ENCODE data around the gene SP140L. TPM values are rescaled to one million over a fixed set of nuclear protein-coding genes. Genes with fewer than 3 reads are reported as not detected.

The SP140L gene
- total and polyA plus RNA-seq, 2 of the 8 experiments (the other 6 are each of a cell fraction or from before 2014, with no cell fraction given) = 0.36 to 1.5 TPM

GRCh38 chr2:230305416-230306275 lies 21.3 kb upstream of the SP140L start:
- no peak overlapping the region for H2AK5ac ChIP-seq (ENCODE audit: low read depth, low read length)
- H2BK5ac ChIP-seq (ENCODE audit: low read depth, low read length) = no peak overlapping the region
- H4K5ac ChIP-seq (ENCODE audit: insufficient read length, low read depth, low read length) = no peak overlapping the region
- peak overlapping the region; percentile 68; the same call in 1 of the 2 replicates for H4K8ac ChIP-seq (ENCODE audit: extremely low read depth, insufficient read depth, low read length)
- H3K56ac ChIP-seq (replicated peaks; ENCODE audit: insufficient read length, low read depth, low read length) = no peak overlapping the region
- no peak overlapping the region for H3K23ac ChIP-seq (ENCODE audit: insufficient read length)
- no peak overlapping the region for H2BK20ac ChIP-seq (ENCODE audit: low read length)
- no peak for TF ChIP-seq CHD1 (IDR thresholded peaks at IDR 0.05; ENCODE audit: low read depth, low read length)
- TF ChIP-seq SUZ12 (IDR thresholded peaks at IDR 0.05; ENCODE audit: low read length) = no peak
- no peak for TF ChIP-seq RAD21 (IDR thresholded peaks at IDR 0.05 in 1 of 2, conservative IDR thresholded peaks at IDR 0.05 in 1 of 2; ENCODE audit: low read depth in 2 of 2, low read length in 2 of 2)
- no peak for TF ChIP-seq SIRT6 (IDR thresholded peaks at IDR 0.05; ENCODE audit: low read length)
- TF ChIP-seq CREB1 (IDR thresholded peaks at IDR 0.05) = no peak
- TF ChIP-seq SAP30 (IDR thresholded peaks at IDR 0.05; ENCODE audit: insufficient read depth, insufficient replicate concordance, low read length) = no peak
- no peaks in the 10 kb centered on the region for H3K79me1 ChIP-seq (ENCODE audit: low read depth, low read length)
- H3K9ac ChIP-seq (replicated peaks in 1 of 4; ENCODE audit: extremely low read depth in 1 of 4, low read depth in 3 of 4, low read length in 3 of 4) = no peak overlapping the region
- ChIA-PET POLR2A (ENCODE audit: partially characterized antibody) (no interaction called here), CTCF (ENCODE audit: partially characterized antibody) (no interaction called here)
- no peak overlapping the region for H2AFZ ChIP-seq (ENCODE audit: low read length)
- no peaks in the 10 kb centered on the region for H3K27me3 ChIP-seq (replicated peaks in 1 of 4; ENCODE audit: control insufficient read depth in 3 of 4, extremely low read depth in 1 of 4, insufficient read depth in 3 of 4, low read length in 3 of 4)
- no peak overlapping the region for H2BK15ac ChIP-seq (ENCODE audit: low read length)
- no peak overlapping the region for H3K14ac ChIP-seq (ENCODE audit: insufficient read length)
- FAIRE-seq (no peak), DNase-seq (ENCODE audit: low read depth in 1 of 2, low spot score in 2 of 2) (no peak)
- H3K79me2 ChIP-seq (ENCODE audit: control insufficient read depth in 1 of 2, insufficient read depth in 2 of 2, low read length in 2 of 2) = no peaks in the 10 kb centered on the region
- no peaks in the 10 kb centered on the region for H3K36me3 ChIP-seq (ENCODE audit: control insufficient read depth in 2 of 4, insufficient read depth in 4 of 4, low read length in 3 of 4)
- no peak overlapping the region for H4K91ac ChIP-seq (replicated peaks; ENCODE audit: insufficient read length, low read length)
- WGBS, 2 experiments (ENCODE audit: extremely low coverage in 1 of 2, insufficient coverage in 1 of 2, insufficient read length in 1 of 2, insufficient replicate concordance in 2 of 2, low coverage in 1 of 2, low lambda C conversion rate in 2 of 2, missing lambda C conversion rate in 1 of 2) = 91% methylated on average over 23 of the region's 23 CpGs; no CpG with 5 or more reads in 1 of the 2 experiments
- no peaks in the 10 kb centered on the region for H3K23me2 ChIP-seq (ENCODE audit: low read depth, low read length)
- no peaks in the 10 kb centered on the region for H3K4me1 ChIP-seq (replicated peaks in 1 of 4; ENCODE audit: control insufficient read depth in 3 of 4, insufficient read depth in 4 of 4, low read length in 3 of 4)
- no peak overlapping the region for H3K4me2 ChIP-seq (ENCODE audit: insufficient read depth in 1 of 2, low read depth in 2 of 2, low read length in 2 of 2)
- H3K18ac ChIP-seq (ENCODE audit: extremely low read depth, low read length) = no peak overlapping the region
- peaks cover 0 to 3% of the 10 kb centered on the region in 2 experiments; a peak in 1 of 4 replicates for H3K9me3 ChIP-seq (ENCODE audit: insufficient read depth in 2 of 2, low read depth in 1 of 2, low read length in 1 of 2)
- no peak overlapping the region for H3K27ac ChIP-seq (ENCODE audit: low read depth, low read length)
- no peak overlapping the region for H2BK120ac ChIP-seq (replicated peaks; ENCODE audit: low read depth, low read length)
- no peak overlapping the region for H3K4ac ChIP-seq (replicated peaks; ENCODE audit: insufficient read length, low read depth, low read length)
- H3K4me3 ChIP-seq (ENCODE audit: extremely low read depth in 1 of 4, insufficient read depth in 2 of 4, low read depth in 3 of 4, low read length in 4 of 4) = no peak overlapping the region
- H2BK12ac ChIP-seq (ENCODE audit: low read depth, low read length) = no peak overlapping the region
- H4K20me1 ChIP-seq (replicated peaks in 1 of 2; ENCODE audit: control insufficient read depth in 1 of 2, insufficient read depth in 2 of 2, low read length in 2 of 2) = no peaks in the 10 kb centered on the region

Measured in H1 (cell line).